ENCODE measurements around the gene OSBPL2. TPM values are rescaled to one million over a fixed set of nuclear protein-coding genes. Genes with fewer than 3 reads are reported as not detected.

OSBPL2 gene
- polyA plus RNA-seq, 1 donor (not counting 4 experiments of a cell fraction or from before 2014, with no cell fraction given) = 15.9 TPM

GRCh38 chr20:62300319-62300718, 62.0 kb downstream of the OSBPL2 start:
- no peak overlapping the region for H3K4me2 ChIP-seq (ENCODE audit: control insufficient read depth, extremely low read depth, insufficient read depth, low read depth, low read length)
- H3K36me3 ChIP-seq (ENCODE audit: control insufficient read depth in 2 of 2, extremely low read depth in 1 of 2, insufficient read depth in 2 of 2, low read length in 2 of 2) = peaks cover 22% of the 10 kb centered on the region in 2 experiments
- peaks cover 23% of the 10 kb centered on the region for H3K79me2 ChIP-seq (ENCODE audit: control insufficient read depth, insufficient read depth, low read length)
- TF ChIP-seq EZH2 (IDR thresholded peaks at IDR 0.05; ENCODE audit: low read length) (no peak), CTCF (optimal IDR thresholded peaks at IDR 0.05 in 1 of 3, IDR thresholded peaks at IDR 0.05 in 1 of 3, conservative IDR thresholded peaks at IDR 0.05 in 1 of 3; ENCODE audit: extremely low read depth in 1 of 3, insufficient read depth in 2 of 3, low read length in 3 of 3) (no peak)
- peaks cover 18% of the 10 kb centered on the region for H4K20me1 ChIP-seq (ENCODE audit: control insufficient read depth, extremely low read depth, insufficient read depth, low read length)
- dilution Hi-C loops (cut with MboI; ENCODE audit: extremely low pct_ligation_motif_present, low sequenced_read_pairs) = no loop called here
- no peak overlapping the region for H3K9ac ChIP-seq (ENCODE audit: control insufficient read depth, extremely low read depth, insufficient read depth, low read length)
- DNase-seq (ENCODE audit: low read depth, low spot score) = no peak
- peaks cover 14% of the 10 kb centered on the region for H3K4me1 ChIP-seq (ENCODE audit: control insufficient read depth, extremely low read depth, insufficient read depth, low read length)
- H3K9me3 ChIP-seq (ENCODE audit: control insufficient read depth, low read depth, low read length) = no peaks in the 10 kb centered on the region
- no peak overlapping the region for H2AFZ ChIP-seq (ENCODE audit: control insufficient read depth, low read length)
- no peaks in the 10 kb centered on the region for H3K9me1 ChIP-seq (ENCODE audit: control insufficient read depth, extremely low read depth, insufficient read depth, low read length)
- no peaks in the 10 kb centered on the region for H3K27me3 ChIP-seq (ENCODE audit: control insufficient read depth, extremely low read depth, insufficient read depth, low read length)
- H3K27ac ChIP-seq (ENCODE audit: control insufficient read depth, insufficient read depth, low read length) = no peak overlapping the region
- no peak for FAIRE-seq
- no peak overlapping the region for H3K4me3 ChIP-seq (ENCODE audit: control insufficient read depth in 2 of 3, extremely low read depth in 1 of 3, insufficient read depth in 2 of 3, low read depth in 1 of 3, low read length in 3 of 3)

- peaks cover 22% of the 10 kb centered on the region for H3K4me1 ChIP-seq (ENCODE audit: control insufficient read depth, extremely low read depth, insufficient read depth, low read length)
- FAIRE-seq = no peak
- H3K27ac ChIP-seq (ENCODE audit: control insufficient read depth, insufficient read depth, low read length) = no peak overlapping the region
- no peak for DNase-seq (ENCODE audit: low read depth, low spot score)
- peaks cover 32% of the 10 kb centered on the region for H3K79me2 ChIP-seq (ENCODE audit: control insufficient read depth, insufficient read depth, low read length)
- no peaks in the 10 kb centered on the region for H3K9me3 ChIP-seq (ENCODE audit: control insufficient read depth, low read depth, low read length)
- H3K9ac ChIP-seq (ENCODE audit: control insufficient read depth, extremely low read depth, insufficient read depth, low read length) = no peak overlapping the region
- peaks cover 27% of the 10 kb centered on the region for H4K20me1 ChIP-seq (ENCODE audit: control insufficient read depth, extremely low read depth, insufficient read depth, low read length)
- dilution Hi-C loops (cut with MboI; ENCODE audit: extremely low pct_ligation_motif_present, low sequenced_read_pairs) = no loop called here
- no peaks in the 10 kb centered on the region for H3K27me3 ChIP-seq (ENCODE audit: control insufficient read depth, extremely low read depth, insufficient read depth, low read length)
- no peak overlapping the region for H2AFZ ChIP-seq (ENCODE audit: control insufficient read depth, low read length)
- TF ChIP-seq CTCF (optimal IDR thresholded peaks at IDR 0.05 in 1 of 3, IDR thresholded peaks at IDR 0.05 in 1 of 3, conservative IDR thresholded peaks at IDR 0.05 in 1 of 3; ENCODE audit: extremely low read depth in 1 of 3, insufficient read depth in 2 of 3, low read length in 3 of 3) = no peak
- no peaks in the 10 kb centered on the region for H3K9me1 ChIP-seq (ENCODE audit: control insufficient read depth, extremely low read depth, insufficient read depth, low read length)
- no peak overlapping the region for H3K4me2 ChIP-seq (ENCODE audit: control insufficient read depth, extremely low read depth, insufficient read depth, low read depth, low read length)
- peaks cover 22 to 26% of the 10 kb centered on the region in 2 experiments for H3K36me3 ChIP-seq (ENCODE audit: control insufficient read depth in 2 of 2, extremely low read depth in 1 of 2, insufficient read depth in 2 of 2, low read length in 2 of 2)
- no peak overlapping the region for H3K4me3 ChIP-seq (ENCODE audit: control insufficient read depth in 2 of 3, extremely low read depth in 1 of 3, insufficient read depth in 2 of 3, low read depth in 1 of 3, low read length in 3 of 3)
These were observed 62.9 kb downstream of the OSBPL2 start for GRCh38 chr20:62301111-62301668.

Measured in keratinocyte (primary cell).